ENCODE data around the gene HNRNPUL1.
"Not testable (repeated sequence)": the region's sequence is repeated elsewhere in the genome, so short reads cannot be mapped to it uniquely, and the experiment has no call there.

Gene HNRNPUL1

GRCh38 chr19:41263850-41264580 is at the start of gene HNRNPUL1:
TSS of gene HNRNPUL1 (plus strand) at chr19:41264372. CDS start at chr19:41264504, 132 bp downstream.
- peak; percentile 95 to 99 for DNase-seq

GRCh38 chr19:41217741-41218140 is 46.4 kb upstream of the HNRNPUL1 start:
- DNase-seq: no peak

DNA sequence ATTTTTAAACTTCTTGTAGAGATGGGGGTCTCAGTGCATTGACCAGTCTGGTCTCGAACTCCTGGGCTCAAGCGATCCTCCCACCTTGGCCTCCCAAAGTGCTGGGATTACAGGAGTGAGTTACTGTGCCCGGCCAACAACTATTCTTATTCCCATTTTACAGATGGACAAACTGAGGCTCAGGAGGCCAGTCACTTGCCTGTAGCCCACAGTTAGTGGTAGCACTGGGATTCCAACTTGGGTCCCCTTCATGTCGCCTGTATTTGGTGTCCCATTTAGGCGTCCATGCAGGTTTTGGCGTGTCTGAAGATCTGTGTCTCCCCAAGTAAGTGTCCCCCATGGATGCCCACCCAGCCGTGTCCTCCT is 45.9 kb upstream of the HNRNPUL1 start:
- DNase-seq: no peak

DNA sequence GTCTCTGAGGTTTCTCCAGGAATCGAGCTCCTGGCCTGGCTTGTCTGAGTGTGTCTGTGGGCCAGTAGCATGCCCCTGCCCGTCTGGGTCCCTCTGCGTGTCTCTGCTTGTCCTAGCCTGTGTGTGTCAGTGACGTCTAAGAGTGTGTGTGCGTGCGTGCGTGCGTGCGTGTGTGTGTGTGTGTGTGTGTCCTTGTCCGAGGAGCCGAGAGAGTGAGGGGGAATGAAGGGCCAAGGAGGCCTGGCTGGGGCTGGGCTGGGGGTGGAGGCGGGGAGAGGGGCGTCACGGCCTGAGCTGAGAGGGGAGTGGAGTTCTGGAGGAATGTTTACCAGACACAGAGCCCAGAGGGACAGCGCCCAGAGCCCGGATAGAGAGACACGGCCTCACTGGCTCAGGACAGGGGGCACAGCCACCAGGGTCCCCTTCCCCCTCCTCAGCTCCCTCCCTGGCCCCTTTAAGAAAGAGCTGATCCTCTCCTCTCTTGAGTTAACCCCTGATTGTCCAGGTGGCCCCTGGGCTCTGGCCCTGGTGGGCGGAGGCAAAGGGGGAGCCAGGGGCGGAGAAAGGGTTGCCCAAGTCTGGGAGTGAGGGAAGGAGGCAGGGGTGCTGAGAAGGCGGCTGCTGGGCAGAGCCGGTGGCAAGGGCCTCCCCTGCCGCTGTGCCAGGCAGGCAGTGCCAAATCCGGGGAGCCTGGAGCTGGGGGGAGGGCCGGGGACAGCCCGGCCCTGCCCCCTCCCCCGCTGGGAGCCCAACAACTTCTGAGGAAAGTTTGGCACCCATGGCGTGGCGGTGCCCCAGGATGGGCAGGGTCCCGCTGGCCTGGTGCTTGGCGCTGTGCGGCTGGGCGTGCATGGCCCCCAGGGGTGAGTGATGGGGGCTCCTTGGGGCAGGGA is 45.3 kb upstream of the HNRNPUL1 start, which contains the start of gene AXL:
TSS of gene AXL (plus strand) at position 609 of the 893 bp plus-strand sequence. CDS start at position 779, 170 bp downstream.
- no peak for DNase-seq

GRCh38 chr19:41219924-41220567 is 44.1 kb upstream of the HNRNPUL1 start:
- no peak for DNase-seq

GRCh38 chr19:41220811-41221210 is 43.4 kb upstream of the HNRNPUL1 start:
- no peak for DNase-seq

DNA sequence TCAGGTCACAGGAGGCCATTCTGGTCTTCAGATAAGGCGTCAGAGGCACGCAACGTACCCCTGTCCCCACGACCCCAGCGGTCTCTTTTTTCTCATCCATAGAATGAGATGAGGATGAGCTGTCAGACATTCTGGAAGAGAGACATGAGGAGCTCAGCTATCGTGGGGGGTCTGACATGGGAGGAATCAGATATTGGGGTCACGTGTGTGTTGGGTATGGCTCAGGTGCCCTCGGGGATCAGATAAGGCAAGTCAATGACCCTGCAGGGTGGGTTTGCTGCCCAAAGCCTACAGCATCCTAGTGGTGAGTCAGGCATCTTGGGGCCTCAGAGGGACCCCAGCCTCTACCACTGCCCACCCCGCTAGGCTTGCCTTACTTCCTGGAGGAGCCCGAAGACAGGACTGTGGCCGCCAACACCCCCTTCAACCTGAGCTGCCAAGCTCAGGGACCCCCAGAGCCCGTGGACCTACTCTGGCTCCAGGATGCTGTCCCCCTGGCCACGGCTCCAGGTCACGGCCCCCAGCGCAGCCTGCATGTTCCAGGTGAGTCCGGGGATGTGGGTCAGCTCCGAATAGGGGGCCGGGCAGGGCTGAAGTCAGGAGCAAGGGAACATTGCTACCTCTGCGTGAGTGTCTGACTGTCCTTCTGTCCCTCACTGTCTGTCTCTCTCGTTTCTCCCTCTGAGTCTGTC is 42.5 kb upstream of the HNRNPUL1 start:
- DNase-seq: no peak

- no peak for DNase-seq
Observed at GRCh38 chr19:41222240-41222639, 41.9 kb upstream of the HNRNPUL1 start.

DNA sequence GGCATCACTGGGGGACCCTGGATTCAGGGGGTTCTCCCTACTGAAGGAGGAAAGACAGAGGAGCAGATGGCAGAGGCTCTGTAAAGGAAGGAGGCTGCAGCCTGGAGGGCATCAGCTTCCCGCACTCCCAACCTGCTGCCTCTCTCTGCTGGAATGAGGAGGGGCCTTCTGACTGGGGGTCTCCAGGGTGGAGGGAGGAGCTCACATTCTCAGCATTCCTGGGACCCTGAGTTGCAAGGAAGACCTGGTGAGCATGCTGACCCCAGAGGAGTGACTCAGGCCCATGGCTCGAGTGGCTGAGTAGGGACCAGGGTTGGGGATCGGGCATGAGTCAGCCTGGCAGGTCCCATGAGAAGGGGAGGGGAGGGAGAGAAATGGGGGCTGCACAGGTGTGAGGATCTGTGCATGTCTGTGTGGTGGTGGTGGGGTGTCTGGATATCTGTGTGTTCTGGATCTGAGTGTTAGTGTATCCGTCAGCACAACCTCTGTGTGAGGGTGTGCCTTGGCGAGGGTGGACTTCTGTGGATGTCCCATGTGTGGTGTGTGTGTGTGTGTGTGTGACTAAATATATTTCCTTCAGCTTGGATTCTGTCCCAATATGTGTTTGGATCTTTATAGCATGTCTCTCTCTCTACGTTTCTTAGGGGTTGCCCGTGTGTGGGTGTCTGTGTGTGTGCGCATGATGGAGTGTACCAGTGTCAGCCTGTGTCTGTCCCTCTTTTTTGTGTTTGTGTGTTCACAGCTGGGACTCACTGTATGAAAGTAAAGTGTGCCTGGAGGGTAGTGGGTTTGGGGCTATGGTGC is 40.5 kb upstream of the HNRNPUL1 start:
- DNase-seq: no peak

DNA sequence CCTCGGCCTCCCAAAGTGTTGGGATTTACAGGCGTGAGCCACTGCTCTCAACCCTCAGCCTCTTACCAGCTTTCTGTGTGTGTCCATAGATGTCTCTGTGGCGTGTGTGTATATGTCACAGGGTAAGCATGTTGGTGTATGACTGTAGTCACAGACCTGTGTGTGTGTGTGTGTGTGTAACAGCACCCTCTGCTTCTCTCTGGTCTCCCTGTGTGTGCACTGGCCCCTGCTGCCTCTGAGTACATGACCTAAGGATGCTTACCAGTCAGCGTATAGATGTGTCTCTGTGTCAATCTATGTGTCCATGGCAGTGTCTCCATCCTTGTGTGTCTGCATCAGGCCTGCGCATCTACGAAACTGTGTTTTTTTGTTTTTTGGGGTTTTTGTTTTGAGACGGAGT is 39.5 kb upstream of the HNRNPUL1 start:
- DNase-seq: no peak

DNA sequence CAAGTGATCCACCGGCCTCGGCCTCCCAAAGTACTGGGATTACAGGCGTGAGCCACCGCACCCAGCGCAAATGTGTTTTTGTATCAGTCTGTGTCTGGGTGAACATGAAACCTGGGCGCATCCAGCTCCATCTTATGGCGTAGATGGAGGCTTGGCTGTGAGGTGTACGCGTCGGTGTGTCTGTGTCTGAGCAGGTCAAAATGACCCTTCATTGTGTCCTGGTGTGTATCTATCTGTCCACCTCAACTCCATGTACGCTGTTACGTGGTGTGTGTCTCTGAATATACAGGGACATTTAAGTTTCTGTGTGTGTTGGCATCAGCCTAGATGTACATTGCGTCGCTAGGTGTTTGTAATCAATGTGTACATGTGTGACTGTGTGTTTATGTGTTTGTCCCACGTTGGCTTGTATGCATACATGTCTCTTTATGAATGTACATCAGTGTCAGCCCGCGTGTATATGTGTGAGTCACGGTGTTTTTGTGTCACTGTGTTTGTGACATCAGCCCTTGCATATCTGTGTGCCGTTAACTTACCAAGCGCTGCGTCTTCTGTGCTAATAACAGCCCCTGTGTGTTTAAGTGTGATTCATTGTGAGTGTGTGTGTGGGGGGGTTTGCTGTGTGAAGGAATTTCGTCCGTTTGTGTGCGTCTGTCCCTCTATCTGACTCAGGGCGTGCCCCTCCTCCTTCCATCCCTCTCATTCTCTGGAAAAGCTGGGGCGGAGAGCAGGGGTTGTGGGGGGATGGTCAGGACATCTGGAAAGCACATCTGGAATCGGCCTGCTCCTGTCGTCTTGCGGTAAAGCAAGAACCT is 38.7 kb upstream of the HNRNPUL1 start:
- DNase-seq: no peak

DNA sequence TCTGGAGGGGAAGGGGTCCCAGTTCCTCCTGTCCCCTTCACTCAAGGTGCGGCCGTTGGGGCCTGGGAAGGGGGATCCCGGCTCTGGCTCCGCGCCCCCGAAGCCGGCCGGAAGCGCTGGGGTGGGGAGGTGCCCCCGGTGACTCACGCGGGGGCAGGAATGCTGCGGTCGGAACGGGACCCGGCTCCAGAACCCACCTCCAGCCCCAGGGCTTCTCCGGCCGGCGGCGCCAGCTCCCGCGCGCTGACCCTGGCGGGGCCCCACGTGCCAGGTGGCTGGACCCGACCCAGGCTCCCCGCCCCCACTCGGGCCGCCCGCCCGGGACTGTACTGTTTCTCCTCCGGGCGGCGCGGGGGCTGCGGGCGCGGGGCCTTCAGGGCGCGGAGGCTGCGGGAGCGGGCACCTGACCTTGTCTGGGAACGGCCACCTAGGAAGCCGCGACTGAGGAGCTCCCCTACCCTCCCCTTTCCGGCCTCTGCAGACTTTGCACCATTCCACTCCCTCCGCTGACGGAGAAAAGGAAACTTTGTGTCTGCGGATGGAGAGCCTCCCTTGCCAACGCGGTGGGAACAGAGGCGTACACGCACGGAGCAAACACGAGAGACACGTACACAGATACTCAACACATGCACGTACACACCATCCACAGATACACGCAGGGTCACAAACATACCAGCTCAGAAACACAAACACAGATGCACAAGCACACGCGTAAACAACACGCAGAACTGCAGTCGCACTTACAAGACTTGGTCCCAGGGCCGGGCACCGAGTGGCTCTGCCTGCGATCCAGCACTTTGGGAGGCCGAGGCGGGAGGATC is 37.9 kb upstream of the HNRNPUL1 start:
- no peak for DNase-seq

- DNase-seq: no peak
Observed at GRCh38 chr19:41226874-41227390, 37.2 kb upstream of the HNRNPUL1 start.

GRCh38 chr19:41228486-41228885 is 35.7 kb upstream of the HNRNPUL1 start:
- DNase-seq: no peak

- not testable (repeated sequence) for DNase-seq
Observed at GRCh38 chr19:41229338-41229737, 34.8 kb upstream of the HNRNPUL1 start.

DNA sequence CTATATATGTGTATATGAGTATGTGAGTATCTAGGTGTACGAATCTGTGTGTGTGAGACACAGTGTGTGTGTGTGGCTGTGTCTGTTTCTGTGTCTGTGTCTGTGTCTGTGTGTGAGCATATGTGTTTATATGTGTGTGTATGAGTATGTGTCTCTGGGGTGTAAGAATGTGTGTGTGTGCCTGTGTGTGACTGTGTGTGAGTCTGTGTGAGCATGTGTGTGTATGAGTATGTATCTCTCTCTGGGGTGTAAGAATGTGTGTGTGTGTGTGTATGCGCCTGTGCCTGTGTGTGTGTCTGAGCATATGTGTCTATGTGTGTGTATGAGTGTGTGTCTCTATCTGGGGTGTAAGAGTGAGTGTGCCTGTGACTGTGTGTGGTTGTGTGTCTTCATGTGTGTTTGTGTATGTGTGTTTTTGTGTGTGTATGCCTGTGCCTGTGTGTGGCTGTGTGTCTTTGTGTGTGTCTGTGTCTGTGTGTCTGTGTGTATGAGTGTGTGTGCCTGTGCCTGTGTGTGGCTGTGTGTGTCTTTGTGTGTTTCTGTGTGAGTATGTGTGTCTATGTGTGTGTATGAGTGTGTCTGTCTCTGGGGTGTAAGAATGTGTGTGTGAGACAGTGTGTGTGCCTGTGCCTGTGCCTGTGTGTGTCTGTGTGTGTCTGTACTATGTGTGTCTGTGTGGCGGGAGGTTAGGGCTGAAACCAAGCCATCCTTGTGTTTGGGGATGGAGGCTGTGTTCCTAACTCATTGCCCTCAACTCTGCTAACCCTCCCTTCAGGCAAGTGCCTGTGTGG is 33.9 kb upstream of the HNRNPUL1 start:
- DNase-seq: no peak

DNA sequence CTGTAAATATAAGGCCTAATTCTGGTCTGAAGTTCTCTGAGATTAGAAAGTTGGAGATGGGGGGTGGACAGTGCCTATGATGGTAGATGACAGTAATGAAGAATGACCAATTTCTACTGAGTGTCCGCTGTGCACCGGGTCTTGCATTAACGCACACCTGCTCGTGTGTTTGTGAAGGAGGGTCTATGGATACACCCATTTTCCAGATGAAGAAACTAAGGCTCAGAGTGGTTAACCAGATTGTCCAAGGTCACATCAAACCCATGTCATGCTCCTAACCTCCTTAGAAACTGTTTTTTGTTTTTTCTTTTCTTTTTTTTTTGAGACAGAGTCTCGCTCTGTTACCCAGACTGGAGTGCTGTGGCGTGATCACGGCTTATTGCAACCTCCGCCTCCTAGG is 31.5 kb upstream of the HNRNPUL1 start:
- no peak for DNase-seq

GRCh38 chr19:41233748-41234240 is 30.4 kb upstream of the HNRNPUL1 start:
- DNase-seq: no peak

Data from cerebellar nuclear complex (tissue), 1 donor.